ENCODE measurements around the gene MUL1.
A peak's percentile ranks its signal among the peaks of the same experiment; 100 is the strongest.
"Not testable (repeated sequence)": the region's sequence is repeated elsewhere in the genome, so short reads cannot be mapped to it uniquely, and the experiment has no call there.

MUL1 gene

GRCh38 chr1:20507564-20508410 lies at the start of gene MUL1:
TSS of gene MUL1 (minus strand) at chr1:20508151. CDS start at chr1:20508024, 127 bp downstream.
- DNase-seq (ENCODE audit: low read depth in 3 of 3, low spot score in 1 of 3) = peak; percentile 65 to 94 (median 73)

DNA sequence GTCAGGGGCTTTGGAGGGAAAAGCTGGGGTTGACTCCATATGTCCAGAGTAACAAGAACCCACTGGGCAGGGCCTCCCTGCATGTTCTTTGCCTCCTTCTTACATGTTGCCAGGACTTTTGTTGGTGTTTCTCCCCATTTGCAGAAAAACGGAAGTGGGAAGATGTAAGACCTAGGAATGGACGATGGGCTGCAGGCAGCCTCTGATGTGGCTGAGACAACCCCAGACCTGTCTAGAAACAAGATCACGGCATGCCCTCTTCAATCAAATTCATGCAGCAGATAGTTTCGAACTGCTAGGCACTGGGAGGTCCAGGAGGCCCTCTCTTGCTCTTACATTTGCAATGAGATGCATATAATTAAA lies 47.8 kb upstream of the MUL1 start:
- DNase-seq (ENCODE audit: low read depth in 3 of 3, low spot score in 1 of 3) = no peak

- DNase-seq (ENCODE audit: low read depth in 3 of 3, low spot score in 1 of 3) = no peak
Observed at GRCh38 chr1:20555025-20555757, 47.2 kb upstream of the MUL1 start.

DNA sequence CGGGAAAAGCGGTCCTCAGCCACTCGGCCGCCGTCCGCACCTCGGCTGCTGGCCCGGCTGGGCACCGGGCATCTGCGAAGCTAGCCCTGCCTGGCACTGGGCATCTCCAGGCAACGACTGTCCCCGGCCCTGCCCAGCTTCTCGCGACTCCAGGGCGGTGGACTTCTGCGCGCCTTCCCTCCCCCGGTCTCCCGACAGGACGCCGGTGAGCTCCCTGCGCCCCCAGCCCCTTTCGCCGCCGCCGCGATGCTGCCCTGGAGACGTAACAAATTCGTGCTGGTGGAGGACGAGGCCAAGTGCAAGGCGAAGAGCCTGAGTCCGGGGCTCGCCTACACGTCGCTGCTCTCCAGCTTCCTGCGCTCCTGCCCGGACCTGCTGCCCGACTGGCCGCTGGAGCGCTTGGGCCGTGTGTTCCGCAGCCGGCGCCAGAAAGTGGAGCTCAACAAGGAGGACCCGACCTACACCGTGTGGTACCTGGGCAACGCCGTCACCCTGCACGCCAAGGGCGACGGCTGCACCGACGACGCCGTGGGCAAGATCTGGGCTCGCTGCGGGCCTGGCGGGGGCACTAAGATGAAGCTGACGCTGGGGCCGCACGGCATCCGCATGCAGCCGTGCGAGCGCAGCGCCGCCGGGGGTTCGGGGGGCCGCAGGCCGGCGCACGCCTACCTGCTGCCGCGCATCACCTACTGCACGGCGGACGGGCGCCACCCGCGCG lies 44.9 kb upstream of the MUL1 start:
- DNase-seq (ENCODE audit: low read depth in 3 of 3, low spot score in 1 of 3) = no peak

GRCh38 chr1:20551945-20552727 lies 44.2 kb upstream of the MUL1 start, which contains the start of gene FAM43B:
TSS of gene FAM43B (plus strand) at chr1:20552573. CDS start at chr1:20552974, 401 bp downstream.
- no peak for DNase-seq (ENCODE audit: low read depth in 3 of 3, low spot score in 1 of 3)

DNA sequence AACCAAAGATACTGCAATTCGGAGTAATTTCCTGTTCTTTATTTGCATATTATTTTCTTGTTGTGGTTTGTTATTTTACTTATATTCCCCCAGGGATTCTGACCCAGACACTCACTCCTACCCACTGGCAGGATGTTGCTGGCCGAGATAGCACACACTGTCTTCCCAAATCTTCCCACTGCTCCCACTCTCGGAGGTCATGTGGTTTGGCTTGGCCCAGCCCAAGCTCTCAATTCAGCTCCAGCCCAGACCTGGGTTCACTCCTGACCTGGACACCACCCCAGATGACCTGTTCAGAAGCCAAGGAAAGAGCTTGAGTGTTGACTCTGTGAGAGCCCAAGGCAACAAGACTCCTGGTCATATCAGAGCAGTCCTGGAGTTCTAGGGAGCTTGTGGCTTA lies 43.2 kb upstream of the MUL1 start:
- no peak for DNase-seq (ENCODE audit: low read depth in 3 of 3, low spot score in 1 of 3)

- no peak for DNase-seq (ENCODE audit: low read depth in 3 of 3, low spot score in 1 of 3)
Observed at GRCh38 chr1:20546637-20547036, 38.7 kb upstream of the MUL1 start.

GRCh38 chr1:20540281-20540680 lies 32.3 kb upstream of the MUL1 start:
- no peak for DNase-seq (ENCODE audit: low read depth in 3 of 3, low spot score in 1 of 3)

DNA sequence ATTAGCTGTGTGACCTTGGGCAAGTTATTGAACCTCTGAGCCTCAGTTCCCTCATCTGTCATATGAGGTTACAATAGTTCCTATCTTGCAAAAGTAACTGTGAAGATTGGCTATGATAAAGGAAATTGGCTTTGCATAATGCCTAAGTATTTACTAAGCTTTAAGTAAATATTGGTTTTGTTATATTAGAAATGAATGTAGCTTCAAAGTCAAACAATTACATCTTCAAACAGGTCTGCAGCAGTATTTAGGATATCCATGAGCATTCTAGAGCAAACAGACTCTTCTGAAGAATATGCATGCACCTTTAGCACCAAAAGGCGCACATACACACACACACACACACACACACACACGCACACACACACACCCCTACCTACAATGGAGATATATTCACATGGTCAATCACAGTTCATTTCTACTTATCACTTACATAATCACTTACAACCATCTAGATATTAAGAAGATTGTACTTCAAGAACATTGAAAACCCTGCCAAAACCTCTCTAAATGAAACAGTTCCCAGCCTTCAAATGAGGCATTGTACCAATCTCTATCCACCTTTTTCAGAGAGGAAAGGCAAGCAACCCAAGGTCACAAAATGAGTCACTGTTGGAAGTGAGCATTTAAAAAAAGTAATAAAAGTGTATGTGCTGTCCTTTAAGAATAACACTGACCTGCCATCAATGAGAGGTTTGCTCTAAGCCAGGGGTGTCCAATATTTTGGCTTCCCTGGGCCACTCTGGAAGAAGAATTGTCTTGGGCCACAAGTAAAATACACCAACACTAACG lies 31.0 kb upstream of the MUL1 start:
- no peak for DNase-seq (ENCODE audit: low read depth in 3 of 3, low spot score in 1 of 3)

DNA sequence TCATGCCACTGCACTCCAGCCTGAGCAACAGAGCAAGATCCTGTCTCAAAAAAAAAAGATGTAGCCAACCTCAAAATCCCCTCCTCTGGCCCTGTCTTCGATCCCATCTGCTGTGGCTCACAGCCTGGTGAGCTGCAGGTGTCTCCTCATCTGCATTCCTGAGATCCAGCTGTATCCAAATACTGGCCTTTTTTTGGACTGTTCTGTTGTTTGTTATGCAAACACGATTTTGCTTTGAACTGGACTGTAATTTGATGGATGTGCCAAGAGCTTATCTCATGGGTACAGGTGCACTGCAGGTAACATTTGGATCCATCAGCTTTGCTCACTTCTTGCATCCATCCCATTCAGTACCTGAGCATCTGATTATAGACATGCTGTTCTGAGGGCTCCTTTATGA lies 30.3 kb upstream of the MUL1 start:
- no peak for DNase-seq (ENCODE audit: low read depth in 3 of 3, low spot score in 1 of 3)

DNA sequence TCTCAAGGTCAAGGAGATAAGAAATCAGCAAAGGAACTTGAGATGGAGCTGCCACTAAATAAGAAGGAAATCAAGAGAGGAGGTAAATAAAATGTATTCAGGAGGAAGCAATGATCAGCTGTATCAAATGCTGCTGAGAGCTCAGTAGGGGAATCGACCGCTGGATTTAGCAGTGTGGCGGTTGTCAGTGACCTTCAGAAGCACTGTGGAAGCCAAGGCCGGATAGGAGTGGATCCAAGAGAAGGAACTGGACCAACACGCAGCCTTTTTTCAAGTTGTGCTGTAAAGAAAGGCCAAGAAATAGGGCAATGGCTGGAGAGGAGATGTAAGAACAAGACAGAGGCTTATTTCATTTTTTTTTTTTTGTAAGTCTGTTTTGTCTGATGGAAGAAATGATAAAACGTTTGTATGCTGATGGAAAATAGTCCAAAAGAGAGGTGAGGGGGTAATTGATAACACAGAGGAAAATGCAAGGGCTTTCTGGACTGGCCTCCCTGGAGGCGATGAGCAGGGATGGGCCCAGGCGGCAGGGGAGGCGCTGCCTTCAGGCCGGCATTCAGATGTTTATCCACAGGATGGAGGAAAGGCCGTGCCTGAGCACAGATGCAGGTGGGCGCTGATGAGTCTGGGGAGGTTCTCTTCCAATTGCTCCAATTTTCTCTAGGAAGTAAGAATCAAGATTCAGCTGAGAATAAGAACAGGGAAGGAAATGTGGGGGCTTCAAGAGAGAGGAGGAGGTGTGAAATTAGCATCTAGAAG lies 26.9 kb upstream of the MUL1 start:
- no peak for DNase-seq (ENCODE audit: low read depth in 3 of 3, low spot score in 1 of 3)

DNA sequence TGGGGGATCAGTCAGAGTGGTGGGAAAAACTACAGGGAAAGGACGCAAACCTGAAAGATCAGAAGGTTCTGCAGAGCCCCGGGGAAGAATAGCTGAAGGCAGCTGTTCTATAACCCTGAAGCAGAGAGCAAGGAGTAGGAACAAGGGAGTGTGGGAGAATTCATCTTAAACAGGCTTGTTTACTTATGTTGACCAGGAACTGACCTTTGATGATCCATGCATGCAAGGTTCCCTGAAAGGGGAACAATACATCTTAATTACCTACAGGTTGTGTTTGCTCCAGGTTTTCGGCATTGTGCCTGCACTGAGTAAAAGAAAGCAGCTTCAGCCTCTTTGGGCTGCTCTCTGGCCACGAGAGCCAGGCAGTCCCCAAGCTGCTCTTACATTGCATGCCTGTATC lies 25.7 kb upstream of the MUL1 start:
- no peak for DNase-seq (ENCODE audit: low read depth in 3 of 3, low spot score in 1 of 3)

GRCh38 chr1:20530901-20531300 lies 22.9 kb upstream of the MUL1 start:
- no peak for DNase-seq (ENCODE audit: low read depth in 3 of 3, low spot score in 1 of 3)

DNA sequence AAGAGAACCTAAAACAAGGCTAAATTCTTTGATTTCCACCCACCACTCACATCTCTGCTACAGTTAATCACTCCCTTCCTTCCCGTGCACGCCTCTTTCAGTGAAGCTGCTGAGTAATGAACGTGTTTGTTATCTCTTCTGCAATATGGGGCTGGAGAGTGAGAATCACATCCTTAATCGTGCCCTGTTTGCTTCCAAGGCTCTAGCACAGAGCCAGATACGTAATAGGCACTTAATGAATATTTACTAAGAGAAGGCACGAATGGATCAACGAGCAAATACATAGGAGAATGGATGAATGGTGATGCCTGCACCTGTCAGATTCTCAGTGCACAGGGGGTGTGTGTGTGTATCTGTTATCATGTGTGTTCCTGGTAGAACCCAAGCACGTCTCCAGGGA lies 22.4 kb upstream of the MUL1 start:
- no peak for DNase-seq (ENCODE audit: low read depth in 3 of 3, low spot score in 1 of 3)

- DNase-seq (ENCODE audit: low read depth in 3 of 3, low spot score in 1 of 3) = no peak
Observed at GRCh38 chr1:20528221-20528620, 20.3 kb upstream of the MUL1 start.

DNA sequence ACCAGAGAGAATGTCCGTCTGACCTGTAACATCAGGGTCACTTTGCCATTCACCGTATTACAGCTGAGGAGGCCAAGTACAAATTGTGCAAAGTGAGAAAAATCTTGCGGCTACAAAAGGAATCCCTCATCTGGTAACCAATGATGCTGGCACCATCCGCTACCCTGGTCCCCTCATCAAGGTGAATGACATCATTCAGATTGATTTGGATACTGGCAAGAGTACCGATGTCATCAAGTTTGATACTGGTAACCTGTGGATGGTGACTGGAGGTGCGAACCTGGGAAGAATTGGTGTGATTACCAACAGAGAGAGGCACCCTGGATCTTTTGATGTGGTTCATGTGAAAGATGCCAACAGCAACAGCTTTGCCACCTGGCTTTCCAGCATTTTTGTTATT lies 18.3 kb upstream of the MUL1 start:
- DNase-seq (ENCODE audit: low read depth in 3 of 3, low spot score in 1 of 3) = no peak

DNA sequence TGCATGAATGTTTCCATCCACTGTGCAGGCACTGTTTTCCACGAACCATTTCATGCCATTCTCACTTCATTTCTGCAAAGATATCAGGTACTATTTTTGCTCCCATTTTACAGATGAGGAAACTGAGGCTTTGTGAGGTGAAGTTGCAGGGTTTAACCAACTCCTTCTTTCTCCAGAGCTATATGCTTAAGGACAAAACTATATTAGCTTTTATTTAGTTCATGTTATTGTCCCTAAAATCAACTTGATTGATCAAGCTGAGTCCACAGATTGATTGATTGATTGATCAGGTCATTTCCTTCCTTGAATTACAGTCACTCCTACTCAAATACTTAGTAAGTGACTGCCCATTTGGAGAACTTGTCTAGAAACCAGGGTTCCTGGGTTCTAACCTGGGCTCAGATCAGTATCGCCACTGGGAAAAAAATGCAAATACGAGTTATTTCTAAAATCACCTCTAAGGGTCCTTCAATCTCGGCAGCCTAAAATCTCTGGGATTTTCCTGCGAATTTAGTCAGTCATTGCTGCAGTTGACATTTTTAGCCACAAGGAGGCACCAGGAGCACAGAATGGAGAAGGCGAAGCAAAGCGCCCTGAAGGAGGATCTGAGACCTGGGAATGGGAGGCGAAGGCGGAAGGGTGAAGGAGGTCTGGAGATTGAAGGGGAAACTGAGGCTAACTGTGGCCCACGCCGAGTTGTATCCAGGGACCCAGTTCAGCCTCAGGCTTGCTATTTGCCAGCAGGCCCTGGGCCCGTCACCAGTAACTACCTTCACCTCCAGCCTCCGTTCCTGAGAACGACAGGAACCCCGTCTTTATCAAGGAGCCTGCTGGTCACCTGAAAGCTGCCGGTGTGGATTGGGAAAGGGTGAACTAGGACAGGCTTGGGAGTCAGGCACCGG lies 14.3 kb upstream of the MUL1 start:
- DNase-seq (ENCODE audit: low read depth in 3 of 3, low spot score in 1 of 3) = peak; percentile 9 to 42 (median 24)

GRCh38 chr1:20519609-20520262 lies 11.8 kb upstream of the MUL1 start:
- DNase-seq (ENCODE audit: low read depth in 3 of 3, low spot score in 1 of 3) = not testable (repeated sequence)
